Endothelial cell of umbilical vein (primary cell): Measurements from ENCODE around the gene KRT83. TPM values are rescaled to one million over a fixed set of nuclear protein-coding genes. Genes with fewer than 3 reads are reported as not detected.

Experiments
- BruUV-seq: library from RNA; stranded (reverse); fragments of 400-500 nt; replicated peaks from 2 replicates; lab custom pipeline; 2021; lab: Mats Ljungman, UMichigan
- CTCF ChIA-PET: fragments of 300-600, 350-600 bp; sonication (Branson Sonifier 250); formaldehyde crosslinking; loops from one replicate; lab custom pipeline; 2021; ENCODE audit warnings: antibody characterized with exemption, inconsistent platforms; lab: Charles Lee
- POLR2A ChIA-PET: fragments of 300-600, 350-600 bp; sonication (Branson Sonifier 250); formaldehyde crosslinking; loops from one replicate; lab custom pipeline; 2021; ENCODE audit warnings: antibody characterized with exemption, inconsistent platforms; lab: Charles Lee
- DNase-seq: peaks from one replicate; pipeline ENCODE4 v3.0.0-alpha.2; 2011; ENCODE audit warnings: low read depth, low spot score
- FAIRE-seq: peaks from 2 replicates; lab custom pipeline; 2011; peaks lifted over from hg19 to GRCh38; lab: Jason Lieb, UNC
- H2AFZ ChIP-seq: 2 replicates; pipeline ENCODE4 v1.6.0; 2012; ENCODE audit warnings: low read depth, low read length, control low read depth, inconsistent platforms
- H3K27ac ChIP-seq: 2 replicates; pipeline ENCODE4 v1.5.1; 2011; ENCODE audit warnings: low read depth, mild to moderate bottlenecking, control low read depth, low read length, moderate library complexity; ENCODE audit not compliant: insufficient read depth
- H3K27me3 ChIP-seq, 2 experiments: 2 replicates each; pipeline versions ENCODE4 v1.6.0 to v1.6.1; 2011; ENCODE audit warnings: low read length in 2 of 2, mixed read lengths in 1 of 2; ENCODE audit not compliant: control insufficient read depth in 2 of 2, insufficient read depth in 2 of 2
- H3K36me3 ChIP-seq, 2 experiments: 2 replicates in 1 of 2; 3 replicates in 1 of 2; pipeline ENCODE4 v1.5.1; 2011; ENCODE audit warnings: low read length in 2 of 2, mild to moderate bottlenecking in 1 of 2, moderate library complexity in 1 of 2; ENCODE audit not compliant: control insufficient read depth in 2 of 2, insufficient read depth in 2 of 2; ENCODE audit errors: extremely low read depth in 1 of 2
- H3K4me1 ChIP-seq: 3 replicates; pipeline ENCODE4 v1.5.1; 2011; ENCODE audit warnings: mild to moderate bottlenecking, low read length; ENCODE audit not compliant: control insufficient read depth, insufficient read depth; ENCODE audit errors: extremely low read depth
- H3K4me2 ChIP-seq: 2 replicates; pipeline ENCODE4 v1.6.1; 2011; ENCODE audit warnings: low read length, control low read depth, mixed read lengths; ENCODE audit not compliant: insufficient read depth
- H3K4me3 ChIP-seq, 3 experiments: fragments of 200-600 bp in 1 of 3; sonication (generic), shearing (Covaris generic) in 1 of 3; replicated peaks in 1 of 3; 2 replicates each; pipeline ENCODE4 v1.5.1; 2011 to 2016; ENCODE audit warnings: control low read depth in 3 of 3, low read length in 3 of 3, mild to moderate bottlenecking in 2 of 3, inconsistent platforms in 1 of 3, low read depth in 1 of 3, moderate library complexity in 1 of 3; ENCODE audit not compliant: insufficient read depth in 1 of 3
- H3K79me2 ChIP-seq: 2 replicates; pipeline ENCODE4 v1.6.0; 2012; ENCODE audit warnings: low read length, inconsistent platforms; ENCODE audit not compliant: control insufficient read depth, insufficient read depth
- H3K9ac ChIP-seq: replicated peaks from 2 replicates; pipeline ENCODE3; 2011; ENCODE audit warnings: low read length, control low read depth; ENCODE audit not compliant: insufficient read depth; ENCODE audit errors: extremely low read depth
- H3K9me1 ChIP-seq: replicated peaks from 3 replicates; pipeline ENCODE4 v1.6.0; 2011; ENCODE audit warnings: mild to moderate bottlenecking, low read length; ENCODE audit not compliant: control insufficient read depth, insufficient read depth; ENCODE audit errors: extremely low read depth
- H3K9me3 ChIP-seq: replicated peaks from 2 replicates; pipeline ENCODE4 v1.5.1; 2012; ENCODE audit warnings: low read length, inconsistent platforms; ENCODE audit not compliant: control insufficient read depth, insufficient read depth
- H4K20me1 ChIP-seq: replicated peaks from 2 replicates; pipeline ENCODE3; 2011; ENCODE audit warnings: mild to moderate bottlenecking, low read length; ENCODE audit not compliant: control insufficient read depth, insufficient read depth; ENCODE audit errors: extremely low read depth
- CTCF ChIP-seq, 2 donors: IDR thresholded peaks; 1 replicate in 1 of 2; 2 replicates in 1 of 2; pipeline ENCODE4 v1.5.1; 2011; ENCODE audit warnings: low read length in 2 of 2, mild to moderate bottlenecking in 2 of 2, moderate library complexity in 2 of 2, control low read depth in 1 of 2, inconsistent platforms in 1 of 2, low read depth in 1 of 2; ENCODE audit not compliant: insufficient read depth in 1 of 2; ENCODE audit errors: extremely low read depth in 1 of 2
- EZH2 ChIP-seq: IDR thresholded peaks from 2 replicates; pipeline ENCODE4 v1.6.1; 2012; ENCODE audit warnings: borderline replicate concordance, low read depth, mild to moderate bottlenecking, moderate library complexity, low read length, inconsistent platforms; ENCODE audit not compliant: severe bottlenecking
- FOS ChIP-seq: IDR thresholded peaks from 2 replicates; pipeline ENCODE4 v1.6.1; 2011; ENCODE audit warnings: mild to moderate bottlenecking, low read length, moderate library complexity, borderline replicate concordance; ENCODE audit not compliant: insufficient read depth
- GATA2 ChIP-seq: IDR thresholded peaks from 2 replicates; pipeline ENCODE4 v1.7.0; 2011; ENCODE audit warnings: low read depth, mild to moderate bottlenecking, moderate library complexity, mixed read lengths, low read length; ENCODE audit not compliant: insufficient read length, insufficient read depth
- JUN ChIP-seq: IDR thresholded peaks from 2 replicates; pipeline ENCODE4 v1.6.1; 2011; ENCODE audit warnings: borderline replicate concordance, low read depth; ENCODE audit not compliant: insufficient read length, insufficient read depth
- MAX ChIP-seq: IDR thresholded peaks from 2 replicates; pipeline ENCODE4 v1.6.1; 2011; ENCODE audit not compliant: insufficient read depth, insufficient read length
- MYC ChIP-seq: IDR thresholded peaks from one replicate; pipeline ENCODE4 v1.6.1; 2011; ENCODE audit warnings: mild to moderate bottlenecking, low read depth, low read length
- POLR2A ChIP-seq: IDR thresholded peaks from 2 replicates; pipeline ENCODE4 v1.6.1; 2012; ENCODE audit warnings: low read depth, mild to moderate bottlenecking, control low read depth, low read length
- POLR2AphosphoS5 ChIP-seq: IDR thresholded peaks from 2 replicates; pipeline ENCODE4 v1.6.1; 2012; ENCODE audit warnings: low read depth, mild to moderate bottlenecking, control low read depth, low read length, moderate library complexity; ENCODE audit not compliant: insufficient read depth
- dilution Hi-C: fragments of 300-500 bp; cut with MboI; formaldehyde crosslinking; loops from one replicate; pipeline ENCODE4 v1.15.0; 2019; ENCODE audit warnings: low sequenced_read_pairs; ENCODE audit not compliant: extremely low pct_ligation_motif_present
- intact Hi-C: fragments of 100-400 bp; cut with micrococcal nuclease; formaldehyde crosslinking; loops from one replicate; pipeline ENCODE4 v1.10.0; 2022
- polyA plus RNA-seq, 4 experiments: library from polyadenylated mRNA; depleted of rRNA in 3 of 4; stranded (reverse) in 3 of 4; unstranded in 1 of 4; fragments of >200 nt; gene quantifications; 2 replicates each; pipeline versions ENCODE4 v1.2.1 to v1.2.3, GENCODE V29; 2011 to 2012; ENCODE audit warnings: missing spikeins in 1 of 4
- total RNA-seq: library from RNA; stranded (reverse); gene quantifications from 2 replicates; pipeline ENCODE4 v1.2.3, GENCODE V29; 2021

The KRT83 gene
- total and polyA plus RNA-seq, 2 donors (not counting 3 experiments of a cell fraction or from before 2014, with no cell fraction given): not detected

DNA sequence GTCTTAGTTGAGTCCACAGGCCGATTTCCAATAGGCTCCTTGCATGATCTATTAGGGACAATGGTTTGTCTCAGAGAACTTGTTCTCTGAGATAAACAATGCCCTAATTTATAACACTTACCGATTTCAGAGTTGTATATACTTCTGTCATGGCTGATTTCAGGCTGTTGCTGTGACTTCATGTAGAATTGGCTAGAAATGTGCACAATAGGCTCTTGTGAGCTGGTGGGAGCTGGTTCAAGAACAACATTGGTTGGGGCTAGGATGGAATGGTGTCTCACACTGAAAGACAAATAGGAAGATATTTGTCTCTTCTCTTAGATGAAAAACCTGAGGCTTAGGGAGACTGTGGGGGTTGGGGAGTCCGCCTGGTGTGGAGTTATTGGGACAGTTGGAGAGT is 53.5 kb downstream of the KRT83 start:
- Histone ChIP-seq H3K27me3 (peaks cover 12 to 24% of the 10 kb centered on the region in 2 experiments), H3K9me3 (no peaks in the 10 kb centered on the region), H4K20me1 (no peaks in the 10 kb centered on the region), H3K9me1 (no peaks in the 10 kb centered on the region), H3K27ac (no peak overlapping the region), H3K4me2 (no peak overlapping the region), H3K79me2 (no peaks in the 10 kb centered on the region), H3K4me3 (no peak overlapping the region), H2AFZ (no peak overlapping the region), H3K9ac (no peak overlapping the region), H3K36me3 (no peaks in the 10 kb centered on the region), H3K4me1 (no peaks in the 10 kb centered on the region)
- ChIA-PET POLR2A (no interaction called here), CTCF (interaction anchor here (1.0 to 4.0 kb wide), 2 partner anchors 10 to 13 kb away, joined by 5 to 28 read pairs; no protein-coding TSS in a partner anchor)
- dilution Hi-C loops (no loop called here), intact Hi-C loops (no loop called here)
- FAIRE-seq: no peak
- no TSS peak for BruUV-seq
- no peak for DNase-seq
- no peak for TF ChIP-seq JUN

DNA sequence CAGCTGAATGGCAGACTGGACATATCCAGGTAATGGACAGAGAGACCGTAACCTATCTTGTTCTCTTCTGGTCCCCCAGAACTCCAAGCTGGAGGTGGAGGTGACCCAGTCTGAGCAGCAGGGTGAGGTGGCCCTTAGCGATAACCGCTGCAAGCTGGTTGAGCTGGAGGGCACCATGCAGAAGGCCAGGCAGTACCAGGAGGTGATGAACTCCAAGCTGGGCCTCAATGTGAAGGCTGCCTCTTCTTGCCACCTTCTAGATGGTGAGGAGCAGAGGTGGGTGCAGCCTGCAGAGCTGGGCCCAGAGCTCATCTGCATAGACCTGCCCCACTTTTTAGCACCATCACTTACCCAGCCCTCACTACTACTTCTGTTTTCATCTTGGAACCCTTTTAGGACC is 53.9 kb downstream of the KRT83 start:
- TF ChIP-seq GATA2 (no peak), MYC (no peak), FOS (no peak), POLR2A (no peak), POLR2AphosphoS5 (no peak), MAX (no peak), EZH2 (no peak), JUN (no peak), CTCF (IDR thresholded peaks at IDR 0.05; ENCODE audit: extremely low read depth in 1 of 2, insufficient read depth in 1 of 2, low read depth in 1 of 2, low read length in 2 of 2) (no peak)
- Histone ChIP-seq H3K4me3 (no peak overlapping the region), H3K27me3 (peaks cover 11 to 24% of the 10 kb centered on the region in 2 experiments), H4K20me1 (no peaks in the 10 kb centered on the region), H3K79me2 (no peaks in the 10 kb centered on the region), H3K27ac (no peak overlapping the region), H3K4me1 (no peaks in the 10 kb centered on the region), H3K36me3 (no peaks in the 10 kb centered on the region), H3K9me1 (no peaks in the 10 kb centered on the region), H2AFZ (no peak overlapping the region), H3K4me2 (no peak overlapping the region), H3K9ac (no peak overlapping the region), H3K9me3 (no peaks in the 10 kb centered on the region)
- BruUV-seq: no TSS peak
- CTCF ChIA-PET: interaction anchor here (1.0 to 4.0 kb wide), 2 partner anchors 10 to 13 kb away, joined by 5 to 28 read pairs; no protein-coding TSS in a partner anchor
- no peak for DNase-seq
- intact Hi-C loops (no loop called here), dilution Hi-C loops (no loop called here)
- no peak for FAIRE-seq
- POLR2A ChIA-PET: no interaction called here
